NCI-H2196 treated with DMSO at 0.1 percent for 48 hours (cell line): ENCODE data around the gene EMID1.
"Not testable (repeated sequence)": the region's sequence is repeated elsewhere in the genome, so short reads cannot be mapped to it uniquely, and the experiment has no call there.

Experiments used
- DNase-seq: peaks from one replicate; lab custom pipeline; 2025; ENCODE audit not compliant: unreplicated experiment; lab: John Stamatoyannopoulos, UW

Gene EMID1

DNA sequence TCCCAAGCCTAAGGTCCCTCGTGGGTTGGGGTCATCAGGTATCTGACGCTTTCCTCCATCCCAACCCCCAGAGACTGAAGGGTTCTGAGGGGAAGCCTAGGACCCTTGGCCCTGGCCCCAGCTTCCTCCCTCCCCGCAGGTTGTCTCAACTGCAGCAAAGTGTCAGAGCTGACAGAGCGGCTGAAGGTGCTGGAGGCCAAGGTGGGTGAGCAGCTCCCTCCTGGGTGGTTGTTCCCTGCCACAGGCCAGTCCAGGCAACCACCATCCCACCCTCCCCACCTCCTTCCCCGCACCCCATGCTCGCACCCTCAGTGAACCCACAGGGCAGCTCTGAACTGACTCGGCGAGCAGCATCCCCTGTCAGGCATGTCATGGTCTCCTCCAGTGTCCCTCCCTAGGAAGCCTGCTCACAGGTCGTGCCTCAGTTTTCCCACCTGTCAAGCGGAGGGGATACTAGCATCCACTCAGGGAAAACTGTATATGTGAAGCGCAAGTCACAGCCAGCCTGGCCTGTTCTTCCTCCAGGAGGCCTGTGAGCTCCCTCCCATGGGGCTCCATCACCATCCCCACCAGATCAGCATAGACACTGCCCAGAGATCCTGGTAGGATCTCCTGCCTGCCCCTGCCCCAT, 20.8 kb downstream of the EMID1 start:
- DNase-seq: no peak

DNA sequence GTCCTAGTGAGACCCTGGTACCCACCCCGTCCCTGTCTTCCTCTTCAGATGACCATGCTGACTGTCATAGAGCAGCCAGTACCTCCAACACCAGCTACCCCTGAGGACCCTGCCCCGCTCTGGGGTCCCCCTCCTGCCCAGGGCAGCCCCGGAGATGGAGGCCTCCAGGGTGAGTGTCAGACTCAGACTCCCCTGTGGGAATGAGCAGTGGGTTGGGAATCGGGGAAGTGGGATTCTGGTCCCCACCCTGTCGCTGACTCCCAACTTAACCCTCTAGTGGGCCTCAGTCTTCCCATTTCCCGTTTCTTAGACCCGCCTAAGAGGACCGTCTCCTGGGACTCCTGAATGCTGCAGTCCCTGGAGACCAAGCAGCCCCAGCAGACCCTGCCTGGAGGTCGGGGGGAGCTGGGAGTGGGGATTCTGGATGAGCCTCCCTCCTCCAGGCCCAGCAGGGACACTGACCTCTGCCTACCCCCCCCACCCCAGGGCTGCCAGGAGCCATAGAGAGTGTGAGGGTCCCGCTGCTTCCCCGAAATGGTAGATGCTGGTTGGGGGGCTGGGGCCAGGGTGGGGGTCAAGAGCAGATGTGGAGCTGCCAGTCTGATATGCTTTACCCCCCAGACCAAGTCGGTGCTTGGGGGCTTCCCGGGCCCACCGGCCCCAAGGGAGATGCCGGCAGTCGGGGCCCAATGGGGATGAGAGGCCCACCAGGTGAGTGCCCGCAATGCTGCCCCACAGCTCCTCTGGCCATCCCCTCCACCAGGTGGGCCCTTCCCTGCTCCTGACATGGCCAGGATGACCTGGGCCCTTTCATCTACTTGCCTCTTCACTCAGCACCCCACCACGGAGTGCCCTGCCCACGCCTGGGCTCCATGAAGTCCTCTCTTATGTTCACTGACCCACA, 25.5 kb downstream of the EMID1 start:
- DNase-seq: no peak

DNA sequence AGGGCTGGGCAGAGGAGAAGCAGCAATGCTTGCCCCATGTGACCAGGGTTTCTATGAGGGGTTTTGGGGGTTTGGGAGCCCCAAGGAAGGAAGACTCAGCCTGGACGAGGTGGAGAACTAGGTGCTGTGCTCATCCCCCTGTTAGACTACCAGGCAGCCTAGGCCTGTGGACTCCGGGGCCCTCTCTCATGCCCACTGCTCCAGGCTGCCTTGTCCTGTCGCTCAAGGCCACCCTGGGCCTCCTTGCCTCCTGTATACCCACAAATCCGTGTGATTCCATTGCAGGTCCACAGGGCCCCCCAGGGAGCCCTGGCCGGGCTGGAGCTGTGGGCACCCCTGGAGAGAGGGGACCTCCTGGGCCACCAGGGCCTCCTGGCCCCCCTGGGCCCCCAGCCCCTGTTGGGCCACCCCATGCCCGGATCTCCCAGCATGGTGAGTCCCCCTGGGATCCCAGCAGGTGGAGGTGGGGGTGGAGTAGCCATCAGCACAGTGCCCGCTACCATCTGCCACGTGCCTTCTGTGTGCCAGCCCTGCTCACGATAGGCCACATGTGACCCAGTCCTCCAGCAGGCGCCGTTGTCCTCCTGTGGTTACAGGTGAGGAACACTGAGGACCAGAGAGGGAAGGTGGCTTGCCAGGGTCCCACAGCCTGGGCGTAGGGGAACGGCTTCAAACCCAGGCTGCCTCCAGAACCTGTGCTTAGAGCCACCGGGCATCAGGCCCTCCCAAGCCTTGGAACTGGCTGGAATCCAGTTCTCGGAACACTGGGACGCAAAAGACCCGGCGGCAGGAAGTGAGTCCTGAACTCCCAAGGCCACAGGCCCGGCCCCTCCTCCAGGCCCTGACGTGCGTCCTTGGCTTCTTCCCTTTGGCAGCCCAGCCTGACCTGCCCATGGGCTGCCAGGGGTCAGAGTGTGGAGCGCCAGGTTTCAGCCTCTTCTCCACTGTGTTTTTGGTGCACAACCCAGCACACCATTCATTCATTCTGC, 26.6 kb downstream of the EMID1 start:
- no peak for DNase-seq

DNA sequence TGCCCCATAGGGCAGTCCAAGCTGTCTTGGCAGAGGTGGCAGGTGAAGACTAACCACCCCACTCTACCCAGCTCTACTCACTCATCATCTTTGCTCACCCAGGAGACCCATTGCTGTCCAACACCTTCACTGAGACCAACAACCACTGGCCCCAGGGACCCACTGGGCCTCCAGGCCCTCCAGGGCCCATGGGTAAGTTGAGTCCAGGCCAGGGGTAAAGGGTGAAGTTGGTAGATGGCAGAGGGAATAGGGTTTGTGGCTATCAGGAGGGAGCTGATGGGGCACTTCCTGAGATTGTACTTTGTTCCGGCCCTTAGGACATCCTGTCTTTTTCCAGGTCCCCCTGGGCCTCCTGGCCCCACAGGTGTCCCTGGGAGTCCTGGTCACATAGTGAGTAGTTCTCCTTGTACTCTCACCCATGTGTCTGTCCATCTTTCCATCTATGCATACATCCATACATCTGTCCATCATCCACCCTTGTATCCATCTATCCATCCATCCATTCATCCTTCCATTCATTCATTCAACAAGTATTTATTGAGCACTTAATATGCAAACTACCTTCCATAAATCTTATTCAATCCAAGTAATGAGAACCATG, 27.7 kb downstream of the EMID1 start:
- no peak for DNase-seq

DNA sequence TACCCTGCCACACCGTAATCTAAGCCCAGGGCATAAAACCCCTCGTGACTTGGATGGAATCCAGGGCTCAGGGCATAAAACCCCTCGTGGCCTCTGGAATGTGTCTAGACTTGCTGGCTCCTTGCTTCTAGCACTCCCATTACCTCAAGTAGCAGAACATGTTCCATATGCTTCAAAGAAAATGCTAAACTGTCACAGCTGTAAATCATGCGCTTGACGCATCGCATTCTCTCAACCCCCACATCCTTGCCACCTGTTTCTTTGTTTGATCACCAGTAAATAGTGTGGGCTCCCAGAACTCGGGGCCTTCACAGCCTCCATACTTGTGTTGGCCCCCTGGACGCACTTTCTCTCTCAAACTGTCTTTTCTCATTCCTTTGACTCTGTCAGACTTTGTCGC, 34.8 kb downstream of the EMID1 start:
- DNase-seq: not testable (repeated sequence)

DNA sequence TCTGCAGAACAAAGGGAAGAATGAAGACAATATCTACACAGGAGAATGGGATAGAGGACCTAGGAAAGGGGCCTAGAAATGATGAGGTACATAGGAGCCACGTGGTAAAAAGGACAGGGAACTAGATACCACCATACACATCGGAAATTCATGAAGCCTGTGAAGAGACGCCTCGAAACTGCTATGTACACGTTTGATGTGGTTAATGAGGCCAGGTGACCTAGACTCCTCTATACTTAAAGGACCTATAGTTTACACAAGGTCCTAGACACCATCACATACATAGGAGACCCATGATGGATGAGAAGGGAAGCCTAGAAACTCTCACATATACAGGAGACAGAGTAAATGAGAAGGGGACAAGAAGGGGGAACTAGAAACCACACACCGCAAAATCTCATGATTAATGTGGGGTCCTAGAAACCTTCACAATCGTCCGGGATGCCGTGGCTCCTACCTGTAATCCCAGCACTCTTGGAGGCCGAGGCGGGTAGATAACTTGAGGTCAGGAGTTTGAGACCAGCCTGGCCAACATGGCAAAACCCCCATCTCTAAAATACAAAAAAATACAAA, 38.3 kb downstream of the EMID1 start:
- DNase-seq: no peak

DNA sequence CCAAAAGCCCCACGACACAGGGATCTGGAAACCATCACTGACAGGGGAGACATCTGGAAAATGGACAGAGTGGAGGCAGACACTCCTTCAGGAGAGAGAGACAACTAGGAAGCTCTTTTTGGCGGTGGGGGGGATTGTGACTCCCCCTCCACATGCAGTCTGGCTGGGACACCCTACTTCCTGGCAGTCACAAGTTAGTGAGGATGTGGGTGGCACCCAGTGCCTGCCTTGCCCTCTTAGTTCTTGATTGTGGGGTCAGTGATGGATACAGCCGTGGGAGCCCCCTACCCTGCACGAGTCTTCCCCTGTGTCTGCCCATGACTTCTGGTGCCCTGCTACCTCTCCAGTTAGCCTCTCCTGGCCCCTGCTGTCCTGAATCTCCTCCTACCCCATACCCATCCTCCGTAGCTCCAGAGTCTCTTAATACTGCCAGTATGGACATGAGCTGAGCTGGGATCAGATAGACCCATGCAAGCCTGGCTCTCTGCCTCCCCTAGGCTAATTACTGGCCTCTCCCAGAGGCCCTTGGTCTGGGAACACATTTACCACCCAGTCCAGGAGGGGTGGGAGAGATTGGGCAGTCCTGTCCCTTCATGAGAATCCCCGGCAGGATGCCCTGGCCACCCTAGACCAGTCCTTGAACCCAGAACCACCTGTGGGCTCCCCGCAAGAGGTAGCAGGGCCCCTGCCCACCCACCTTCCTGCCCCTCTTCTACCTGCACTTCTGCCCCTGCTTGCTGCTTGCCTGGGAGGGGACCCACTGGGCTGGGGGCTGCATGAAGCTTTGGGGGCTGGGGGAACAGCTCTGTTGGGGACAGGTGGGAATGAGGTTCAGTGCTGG, 39.3 kb downstream of the EMID1 start:
- no peak for DNase-seq

DNA sequence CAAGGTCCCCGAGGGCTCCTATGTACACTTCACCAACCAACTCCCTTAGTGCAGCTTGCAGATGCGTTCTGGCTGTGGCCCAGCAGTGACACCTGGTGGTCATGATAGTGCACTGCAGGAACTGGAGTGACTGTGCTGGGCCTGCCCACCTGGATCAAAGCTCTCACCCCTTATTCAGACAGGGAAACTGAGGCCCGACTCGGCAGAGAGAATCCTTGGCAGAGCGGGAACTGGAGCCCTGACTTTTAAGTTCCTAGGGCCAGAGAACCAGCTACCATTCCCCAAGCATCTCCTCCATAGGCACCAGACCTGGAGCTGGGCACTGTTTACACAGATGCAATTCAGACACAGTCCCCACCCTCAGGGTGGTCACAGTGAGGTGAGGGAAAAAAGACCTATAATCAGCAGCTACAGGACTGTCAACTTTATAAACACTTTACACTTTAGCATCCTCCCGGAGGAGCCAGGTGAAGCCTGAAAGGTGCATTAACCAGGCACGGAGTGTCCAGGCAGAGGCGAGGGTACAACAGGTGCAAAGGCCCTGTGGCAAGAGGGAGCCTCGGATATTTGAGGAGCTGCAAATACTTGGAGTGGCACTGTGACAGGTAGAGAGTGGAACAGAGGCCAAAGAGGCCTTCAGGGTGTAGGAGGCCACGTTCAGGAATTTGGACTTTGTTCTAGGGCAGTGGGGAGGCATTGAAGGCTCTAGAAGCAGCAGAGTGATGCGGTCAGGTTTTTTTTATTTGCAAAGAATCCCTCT, 40.1 kb downstream of the EMID1 start:
- DNase-seq: no peak

DNA sequence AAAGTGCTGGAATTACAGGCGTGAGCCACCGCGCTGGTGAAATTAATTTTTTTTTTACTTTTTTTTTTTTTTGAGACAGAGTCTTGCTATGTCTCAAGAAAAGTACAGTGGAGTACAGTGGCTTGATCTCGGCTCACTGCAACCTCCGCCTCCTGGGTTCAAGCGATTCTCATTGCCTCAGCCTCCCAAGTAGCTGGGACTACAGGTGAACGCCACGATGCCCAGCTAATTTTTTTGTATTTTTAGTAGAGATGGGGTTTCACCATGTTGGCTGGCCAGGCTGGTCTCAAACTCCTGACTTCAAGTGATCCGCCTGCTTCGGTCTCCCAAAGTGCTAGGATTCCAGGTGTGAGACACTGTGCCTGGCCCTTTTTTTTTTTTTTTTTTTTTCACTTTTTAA, 42.2 kb downstream of the EMID1 start:
- not testable (repeated sequence) for DNase-seq

DNA sequence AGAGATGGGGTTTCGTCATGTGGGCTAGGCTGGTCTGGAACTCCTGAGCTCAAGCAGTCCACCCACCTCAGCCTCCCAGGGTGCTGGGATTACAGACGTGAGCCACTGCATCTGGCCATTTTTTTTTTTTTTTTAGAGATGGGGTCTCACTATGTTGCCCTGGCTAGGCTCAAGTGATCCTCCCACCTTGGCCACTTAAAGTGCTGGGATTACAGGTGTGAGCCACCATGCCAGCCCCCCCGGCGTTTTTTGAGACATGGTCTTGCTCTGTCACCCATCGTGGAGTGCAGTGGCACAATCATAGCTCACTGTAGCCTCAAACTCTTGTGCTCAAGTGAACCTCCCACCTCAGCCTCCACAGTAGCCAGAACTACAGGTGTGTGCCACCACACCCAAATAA, 45.6 kb downstream of the EMID1 start:
- no peak for DNase-seq

DNA sequence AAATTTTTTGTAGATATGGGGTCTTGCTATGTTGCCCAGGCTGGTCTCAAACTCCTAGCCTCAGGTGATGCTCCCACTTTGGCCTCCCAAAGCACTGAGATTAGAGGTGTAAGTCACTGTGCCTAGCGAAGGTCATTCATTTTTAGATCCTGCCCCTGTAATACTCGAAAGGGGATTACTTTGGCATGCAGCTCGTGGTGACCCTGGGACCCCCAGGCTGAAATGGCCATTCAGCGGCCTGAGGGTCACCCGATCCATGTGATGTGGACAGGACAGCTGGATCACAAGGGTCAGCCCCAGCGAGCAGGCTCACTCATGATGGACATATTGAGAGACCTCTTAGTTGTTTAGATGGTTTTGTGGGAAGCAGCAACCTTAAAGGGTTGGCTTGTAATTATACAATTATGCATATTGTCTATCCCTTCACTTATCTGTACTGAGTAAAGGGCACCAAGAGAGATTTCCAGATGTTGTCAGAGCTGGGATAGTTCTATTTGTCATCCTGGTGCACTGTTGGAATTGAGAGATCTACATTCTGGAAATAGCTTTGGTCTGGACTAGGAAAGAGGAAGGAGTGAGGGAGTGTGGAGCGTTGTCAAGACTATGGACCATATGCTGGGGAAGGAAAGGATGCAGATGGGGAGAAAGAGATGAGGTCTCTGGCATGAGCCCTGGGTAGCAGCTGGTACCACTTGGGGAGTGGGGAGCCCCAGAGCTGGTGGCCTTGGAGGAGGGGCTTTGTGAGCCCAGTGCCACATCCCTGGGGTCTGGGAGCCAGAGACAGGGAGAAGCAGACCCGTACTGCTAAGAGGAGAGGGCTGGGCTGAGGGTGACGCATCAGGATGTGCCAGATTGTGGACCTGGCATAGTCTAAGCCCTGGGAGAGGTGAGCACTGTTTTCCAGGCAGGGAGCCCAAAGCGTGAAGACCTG, 46.5 kb downstream of the EMID1 start:
- DNase-seq: no peak

DNA sequence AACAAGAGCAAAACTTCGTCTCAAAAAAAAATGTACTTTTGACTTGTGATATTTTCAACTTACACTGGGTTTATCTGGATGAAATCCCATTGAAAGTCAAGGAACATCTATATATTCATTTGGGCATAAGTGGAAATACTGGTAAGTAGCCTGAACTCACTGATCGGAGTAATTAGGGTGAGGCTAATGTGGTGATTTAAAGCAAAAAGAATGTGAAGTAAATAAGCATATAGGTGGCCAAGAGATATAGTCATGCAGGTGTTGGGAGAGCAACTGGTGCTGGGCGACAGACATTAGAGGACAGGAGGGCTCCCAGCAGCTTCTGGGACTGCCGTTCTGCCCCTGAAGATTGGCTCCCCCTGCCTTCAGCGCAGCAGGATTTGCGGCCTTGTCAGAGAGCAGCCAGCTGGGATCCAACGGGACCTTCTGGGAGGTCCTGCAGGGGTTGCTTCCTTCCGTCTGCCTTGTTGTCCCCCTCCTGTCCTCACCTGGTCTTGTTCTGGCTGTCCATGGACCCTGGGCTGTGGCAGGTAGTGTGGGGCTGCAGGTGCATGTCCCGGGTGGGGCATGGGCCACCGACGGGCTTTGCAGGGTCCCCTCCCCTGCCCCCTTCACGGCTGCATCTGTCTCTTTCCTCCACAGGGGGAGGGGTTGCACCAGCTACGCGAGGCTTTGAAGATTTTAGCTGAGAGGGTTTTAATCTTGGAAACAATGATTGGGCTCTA, 48.0 kb downstream of the EMID1 start:
- no peak for DNase-seq

DNA sequence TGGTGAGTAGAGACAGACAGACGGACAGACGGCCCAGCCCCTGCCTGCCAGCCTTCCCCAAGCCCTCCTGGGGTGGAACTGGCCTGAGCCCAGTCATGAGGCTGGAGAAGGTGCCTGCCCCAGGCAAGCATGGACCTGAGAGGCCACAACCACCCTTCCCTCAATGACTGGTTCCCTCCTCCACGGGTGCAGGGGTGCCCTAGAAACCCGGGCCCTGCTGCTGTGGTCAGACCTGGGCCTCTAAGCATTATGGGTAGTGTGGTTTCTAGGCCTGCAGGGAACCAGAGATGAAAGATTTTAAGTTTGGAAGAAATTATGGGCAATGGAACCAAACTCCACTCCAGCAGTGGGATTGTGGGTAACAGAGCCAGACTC, 48.6 kb downstream of the EMID1 start:
- no peak for DNase-seq

DNA sequence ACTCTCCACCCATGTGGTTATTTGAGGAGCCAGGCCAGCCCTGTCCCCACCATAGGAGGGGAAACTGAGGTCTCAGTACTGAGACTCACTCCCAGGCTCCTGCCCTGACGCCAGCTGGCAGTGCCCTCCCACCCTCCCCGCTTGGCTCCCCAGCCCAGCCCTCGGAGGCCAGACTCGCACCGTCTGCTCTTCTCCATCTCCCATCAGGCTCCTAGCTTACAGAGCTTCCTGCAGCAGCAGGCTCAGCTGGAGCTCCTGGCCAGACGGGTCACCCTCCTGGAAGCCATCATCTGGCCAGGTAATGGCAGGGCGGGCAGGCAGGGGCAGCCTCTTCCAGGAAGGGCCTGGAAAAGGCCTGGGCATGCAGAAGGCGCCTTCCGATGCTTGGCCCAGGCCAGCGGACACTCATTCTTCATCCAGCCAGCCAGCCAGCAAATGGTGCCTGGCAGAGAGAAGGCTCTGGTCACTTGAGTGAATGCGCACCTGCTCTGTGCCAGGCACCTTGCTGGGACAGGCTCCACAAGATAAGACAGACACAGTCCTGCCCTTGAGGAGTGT, 49.4 kb downstream of the EMID1 start:
- DNase-seq: no peak

DNA sequence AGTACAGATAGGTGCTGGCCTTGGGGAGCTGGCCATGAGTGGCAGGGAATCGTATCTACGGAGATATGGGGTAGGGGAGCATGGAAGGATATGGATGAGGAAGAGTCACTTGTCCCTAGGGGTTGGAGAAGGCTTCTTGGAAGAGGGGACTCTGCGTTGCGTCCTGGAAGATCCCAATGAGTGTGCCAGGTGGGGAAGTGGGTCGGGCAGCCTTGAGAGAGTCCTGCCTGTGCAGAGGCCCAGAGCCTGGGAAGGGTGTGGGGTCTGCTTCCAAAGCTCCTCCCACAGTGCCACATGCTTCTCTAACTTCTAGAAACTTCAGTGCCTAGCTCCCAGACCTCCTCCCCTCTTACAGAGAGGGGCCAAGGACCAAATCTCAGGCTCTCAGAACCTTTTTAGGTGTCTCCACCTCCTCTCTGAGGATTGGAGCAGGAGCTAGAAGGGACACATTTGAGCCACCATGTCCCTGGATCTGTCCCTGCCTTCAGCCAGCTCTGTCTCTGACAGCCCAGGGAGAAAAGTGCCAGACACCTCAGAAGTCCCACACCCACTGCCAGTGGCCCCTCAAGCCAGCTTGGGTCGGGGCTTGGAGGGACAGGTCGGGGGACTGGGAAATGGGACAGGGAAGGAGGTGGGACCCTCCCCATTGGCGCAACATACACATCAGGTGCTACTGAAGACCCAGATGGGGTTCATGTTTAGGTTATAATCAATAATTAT, 51.1 kb downstream of the EMID1 start:
- no peak for DNase-seq

DNA sequence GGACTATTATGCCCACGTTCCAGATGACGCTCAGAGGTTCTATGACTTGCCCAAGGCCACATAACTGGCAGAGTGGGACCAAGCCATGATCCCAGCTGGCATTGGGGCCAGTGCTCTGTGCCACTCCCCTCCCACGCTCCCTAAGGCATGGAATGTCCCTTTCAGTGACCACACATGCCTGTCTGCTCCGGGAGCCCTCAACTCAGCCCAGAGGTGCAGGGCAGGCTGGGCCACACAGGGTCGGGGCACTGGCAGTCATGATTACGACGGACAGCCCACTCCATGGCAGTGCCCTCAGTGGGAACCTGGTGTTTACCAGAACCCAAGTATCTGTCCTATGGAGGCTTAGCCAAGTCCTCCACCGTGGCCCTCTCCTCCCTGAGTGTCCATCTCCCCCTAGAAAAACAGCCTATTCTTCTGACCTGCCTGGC, 52.1 kb downstream of the EMID1 start:
- DNase-seq: no peak
